ENCODE measurements around the gene PHLPP1. TPM values are rescaled to one million over a fixed set of nuclear protein-coding genes. Genes with fewer than 3 reads are reported as not detected.

PHLPP1 gene
- 30.9 and 39.4 TPM in 2 replicates for total RNA-seq (2011; cell fraction: chromatin; rRNA removed; ENCODE audit: low replicate concordance)
- 13.0 and 15.7 TPM in 2 replicates for total RNA-seq (2011; cell fraction: nucleolus; rRNA removed)
- 12.4 and 12.5 TPM in 2 replicates for total RNA-seq (2011; cell fraction: nucleoplasm; rRNA removed)
- total RNA-seq (2014; rRNA removed) (4.9 and 5.8 TPM in 2 replicates), total RNA-seq (2014; rRNA removed; fragmentation: Illumina TruSeq; extraction: Trizol) (4.5 and 4.6 TPM in 2 replicates), total RNA-seq (2015; rRNA removed; fragmentation: Illumina TruSeq; extraction: Trizol) (4.5 and 5.9 TPM in 2 replicates), total RNA-seq (2021) (7.6 and 9.0 TPM in 2 replicates), polyA plus RNA-seq (2011; rRNA removed) (3.4 and 6.0 TPM in 2 replicates), polyA plus RNA-seq (2014; fragmentation: Illumina TruSeq; extraction: Trizol) (4.8 and 7.2 TPM in 2 replicates), polyA plus RNA-seq (2014; fragmentation: Nextera tagmentation; extraction: Ambion mirVana) (under 1 TPM; 0.56 TPM), polyA plus RNA-seq (2014; rRNA removed) (2.6 and 2.8 TPM in 2 replicates), polyA minus RNA-seq (2011; rRNA and poly(A)+ RNA removed) (20.7 and 42.8 TPM in 2 replicates), Bru-seq, nascent RNA (percentile 65 among the genes with signal in this experiment), BruChase-seq, experiment 1, labeled RNA remaining after a 2-hour chase (percentile 67 among the genes with signal in this experiment), BruChase-seq, experiment 2, labeled RNA remaining after a 6-hour chase (percentile 63 among the genes with signal in this experiment)
- 3.4 and 4.6 TPM in 2 replicates for polyA plus RNA-seq (2011; cell fraction: cytosol; rRNA removed)
- polyA plus RNA-seq (2011; cell fraction: nucleus; rRNA removed) = 5.6 and 7.3 TPM in 2 replicates
- 5.3 and 5.6 TPM in 2 replicates for polyA plus RNA-seq (2012)
- 11.4 and 14.5 TPM in 2 replicates for polyA minus RNA-seq (2011; cell fraction: cytosol; rRNA and poly(A)+ RNA removed)
- polyA minus RNA-seq (2011; cell fraction: nucleus; rRNA and poly(A)+ RNA removed) = 10.1 and 27.2 TPM in 2 replicates
- long read RNA-seq, experiment 1, full-length matches to known transcripts = 2 of 14 reads
- long read RNA-seq, experiment 1, partial matches to known transcripts = 10 of 14 reads
- long read RNA-seq, experiment 1, other reads (novel, unspliced or antisense) = 2 of 14 reads
- long read RNA-seq, experiment 2, partial matches to known transcripts = 1 of 11 reads
- long read RNA-seq, experiment 2, other reads (novel, unspliced or antisense) = 10 of 11 reads
- long read RNA-seq, experiment 3, partial matches to known transcripts = 0 of 1 reads
- long read RNA-seq, experiment 3, other reads (novel, unspliced or antisense) = 1 of 1 reads

GRCh38 chr18:62715436-62715758 is at the start of gene PHLPP1:
TSS of gene PHLPP1 (plus strand) at chr18:62715541. CDS start at chr18:62715684, 143 bp downstream.
- Histone ChIP-seq H3K4me3 (peak within 1 kb of the TSS; percentile 57), H3K9ac (ENCODE audit: insufficient read depth in 1 of 2, low read depth in 2 of 2, low read length in 2 of 2) (peak within 1 kb of the TSS; percentile 70 to 95), H2AFZ (ENCODE audit: low read depth, low read length) (peak within 1 kb of the TSS; percentile 96), H3K9me3 (replicated peaks; ENCODE audit: control insufficient read depth, insufficient read depth, low read depth, low read length) (no peaks in the 10 kb centered on the region), H3K79me2 (ENCODE audit: control insufficient read depth, insufficient read depth, low read length) (peaks cover 42% of the 10 kb centered on the region), H3K9me1 (ENCODE audit: control insufficient read depth, insufficient read depth, low read length) (no peaks in the 10 kb centered on the region), H3K4me1 (replicated peaks in 1 of 2; ENCODE audit: control insufficient read depth in 2 of 2, insufficient read depth in 2 of 2, low read length in 2 of 2) (peaks cover 8 to 14% of the 10 kb centered on the region in 2 experiments; a peak in 4 of 5 replicates), H4K20me1 (replicated peaks; ENCODE audit: control insufficient read depth, insufficient read depth, low read length) (peaks cover 22% of the 10 kb centered on the region), H3K36me3 (ENCODE audit: control insufficient read depth, insufficient read depth, low read length) (no peaks in the 10 kb centered on the region), H3K4me2 (ENCODE audit: insufficient read depth, low read length) (peak within 1 kb of the TSS; percentile 87), H3K27me3 (ENCODE audit: control insufficient read depth in 2 of 2, insufficient read depth in 2 of 2, low read length in 2 of 2) (no peaks in the 10 kb centered on the region), H3K27ac (ENCODE audit: extremely low read depth, low read depth, low read length) (peak within 1 kb of the TSS; percentile 91)
- DNase-seq (ENCODE audit: extremely low read depth in 1 of 4, low spot score in 3 of 4) (no peak), FAIRE-seq (no peak), ATAC-seq (no peak; the same call in 2 of the 3 replicates)
- intact Hi-C loops (cut with micrococcal nuclease) = loop anchor here (1.0 to 10.0 kb wide), 7 partner anchors 62 to 269 kb away; no protein-coding TSS in a partner anchor
- ChIA-PET POLR2A (interaction anchor here (0.7 to 1.6 kb wide), 5 partner anchors 12 to 278 kb away, joined by 3 to 6 read pairs (median 3); no protein-coding TSS in a partner anchor), CTCF (ENCODE audit: low intra/inter-chr PET ratio) (interaction anchor here (0.7 kb wide), 1 partner anchor 131 kb away, joined by 4 read pairs; no protein-coding TSS in a partner anchor)
- BruUV-seq (replicated peaks) = no TSS peak
- WGBS (ENCODE audit: insufficient coverage, low coverage, missing lambda C conversion rate) = no CpG with 5 or more reads among the region's 46 CpGs
- in situ Hi-C loops (cut with MboI) = loop anchor here (10.0 kb wide), 1 partner anchor 239 kb away; no protein-coding TSS in a partner anchor
- TF ChIP-seq PHB2 (IDR thresholded peaks at IDR 0.05; ENCODE audit: low read depth) = no peak
- TF ChIP-seq UBTF (IDR thresholded peaks at IDR 0.05; ENCODE audit: borderline replicate concordance in 1 of 2, low read depth in 2 of 2, low read length in 2 of 2) = 0 out of 4 replicates have a peak, but pooled peaks of 1 of the 2 experiments have one; percentile 43
- TF ChIP-seq CBFA2T2 (conservative IDR thresholded peaks at IDR 0.05) = no peak
- TF ChIP-seq POLR2G (IDR thresholded peaks at IDR 0.05; ENCODE audit: low read depth, low read length) = peak; percentile 76
- peak; percentile 74 for TF ChIP-seq RBFOX2 (IDR thresholded peaks at IDR 0.05; ENCODE audit: low read depth, low read length)
- TF ChIP-seq HES1 (IDR thresholded peaks at IDR 0.05; ENCODE audit: low read depth) = no peak
- no peak for TF ChIP-seq ZNF184 (CRISPR knock-in tag; IDR thresholded peaks at IDR 0.05)
- no peak for TF ChIP-seq PML (IDR thresholded peaks at IDR 0.05; ENCODE audit: low read length)
- no peak for TF ChIP-seq HDAC2 (IDR thresholded peaks at IDR 0.05)
- no peak for TF ChIP-seq ZNF551 (CRISPR knock-in tag; IDR thresholded peaks at IDR 0.05)
- no peak for TF ChIP-seq ZNF639 (CRISPR knock-in tag; conservative IDR thresholded peaks at IDR 0.05 in 1 of 2, IDR thresholded peaks at IDR 0.05 in 1 of 2)
